Activated naive CD4-positive, alpha-beta T cell treated with anti-CD3 and anti-CD28 coated beads, Interleukin-2, amount 50 U/mL, for 72 hours (primary cell): ENCODE measurements around the gene GPR62. TPM values are rescaled to one million over a fixed set of nuclear protein-coding genes. Genes with fewer than 3 reads are reported as not detected.
"Not testable (repeated sequence)": the region's sequence is repeated elsewhere in the genome, so short reads cannot be mapped to it uniquely, and the experiment has no call there.

ENCODE experiments used
- ATAC-seq, 2 donors: fragments of 150-1000 bp; cut with Tn5 transposase; 2 replicates each; pipeline ENCODE4 v1.10.0; 2021; ENCODE audit warnings: mild to moderate bottlenecking in 2 of 2, moderate library complexity in 2 of 2
- DNase-seq, 2 donors: peaks; one replicate each; pipeline ENCODE4 v3.0.0; 2021 to 2022; ENCODE audit warnings: low spot score in 2 of 2
- H3K27ac Mint-ChIP-seq, 2 donors: one replicate each; pipeline ENCODE4 v1.8.0; 2022; ENCODE audit warnings: mild to moderate bottlenecking in 2 of 2, mixed read lengths in 2 of 2
- H3K36me3 Mint-ChIP-seq, 2 donors: one replicate each; pipeline ENCODE4 v1.8.0; 2022; ENCODE audit warnings: mixed read lengths in 2 of 2
- H3K9me3 Mint-ChIP-seq, 2 donors: one replicate each; pipeline ENCODE4 v1.8.0; 2022; ENCODE audit warnings: mixed read lengths in 2 of 2
- total RNA-seq, 2 donors: library from RNA; stranded (reverse); gene quantifications; one replicate each; pipeline ENCODE4 v1.2.3, GENCODE V29; 2022

Gene GPR62, protein sequence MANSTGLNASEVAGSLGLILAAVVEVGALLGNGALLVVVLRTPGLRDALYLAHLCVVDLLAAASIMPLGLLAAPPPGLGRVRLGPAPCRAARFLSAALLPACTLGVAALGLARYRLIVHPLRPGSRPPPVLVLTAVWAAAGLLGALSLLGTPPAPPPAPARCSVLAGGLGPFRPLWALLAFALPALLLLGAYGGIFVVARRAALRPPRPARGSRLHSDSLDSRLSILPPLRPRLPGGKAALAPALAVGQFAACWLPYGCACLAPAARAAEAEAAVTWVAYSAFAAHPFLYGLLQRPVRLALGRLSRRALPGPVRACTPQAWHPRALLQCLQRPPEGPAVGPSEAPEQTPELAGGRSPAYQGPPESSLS
- not detected for total RNA-seq

DNA sequence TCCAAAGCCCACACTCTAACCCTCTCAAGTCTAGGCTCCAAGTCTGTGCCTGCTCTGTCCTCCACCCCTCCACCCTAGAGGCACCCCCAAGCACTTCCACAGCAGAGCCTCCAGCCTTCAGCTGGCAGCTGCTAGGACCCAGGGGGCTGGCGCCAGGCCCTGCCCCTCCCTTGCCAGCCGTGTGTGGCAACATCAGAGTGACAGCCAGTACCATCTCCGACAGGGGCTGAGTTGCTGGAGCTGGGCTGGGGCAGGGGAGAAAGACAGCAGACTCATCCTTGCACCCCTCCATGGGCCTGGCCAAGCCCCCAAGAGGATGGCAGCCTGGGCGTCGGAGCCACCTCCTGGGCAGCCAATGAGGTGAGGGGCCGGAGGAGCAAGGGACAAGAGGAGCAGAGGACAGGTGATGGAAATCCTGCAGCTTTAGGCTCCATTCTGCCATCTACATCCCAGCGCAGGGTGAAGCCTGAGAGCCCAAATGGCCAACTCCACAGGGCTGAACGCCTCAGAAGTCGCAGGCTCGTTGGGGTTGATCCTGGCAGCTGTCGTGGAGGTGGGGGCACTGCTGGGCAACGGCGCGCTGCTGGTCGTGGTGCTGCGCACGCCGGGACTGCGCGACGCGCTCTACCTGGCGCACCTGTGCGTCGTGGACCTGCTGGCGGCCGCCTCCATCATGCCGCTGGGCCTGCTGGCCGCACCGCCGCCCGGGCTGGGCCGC lies at the start of gene GPR62:
GPR62 (plus strand) TSS at position 207 of the 718 bp plus-strand sequence; CDS start at position 479, 272 bp downstream.
- Mint-ChIP-seq H3K36me3 (no peaks in the 10 kb centered on the region), H3K27ac (no peak within 1 kb of the TSS), H3K9me3 (no peaks in the 10 kb centered on the region)
- no peak for DNase-seq
- ATAC-seq: no peak

DNA sequence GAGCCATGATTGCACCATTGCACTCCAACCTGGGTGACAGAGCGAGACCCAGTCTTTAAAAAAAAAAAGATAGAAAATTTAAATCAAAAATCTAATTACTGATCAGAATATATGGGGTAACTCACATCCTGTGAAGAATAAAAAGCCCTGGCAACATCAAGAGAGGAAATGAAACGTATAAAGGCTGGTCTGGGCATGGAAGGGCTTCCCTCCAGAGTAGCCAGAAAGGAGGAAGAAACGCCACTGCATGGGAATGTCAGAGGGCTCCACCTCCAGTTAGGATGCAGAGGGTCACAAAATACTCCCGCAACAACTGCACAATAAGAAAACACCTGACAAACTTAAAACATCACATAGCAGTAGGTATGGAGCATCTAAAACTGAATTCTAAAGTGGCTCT lies 47.2 kb upstream of the GPR62 start:
- H3K27ac Mint-ChIP-seq: no peak overlapping the region
- no peak for DNase-seq
- ATAC-seq: no peak
- H3K9me3 Mint-ChIP-seq: peaks cover 16 to 35% of the 10 kb centered on the region in 2 donors
- H3K36me3 Mint-ChIP-seq: peaks cover 31 to 34% of the 10 kb centered on the region in 2 donors

DNA sequence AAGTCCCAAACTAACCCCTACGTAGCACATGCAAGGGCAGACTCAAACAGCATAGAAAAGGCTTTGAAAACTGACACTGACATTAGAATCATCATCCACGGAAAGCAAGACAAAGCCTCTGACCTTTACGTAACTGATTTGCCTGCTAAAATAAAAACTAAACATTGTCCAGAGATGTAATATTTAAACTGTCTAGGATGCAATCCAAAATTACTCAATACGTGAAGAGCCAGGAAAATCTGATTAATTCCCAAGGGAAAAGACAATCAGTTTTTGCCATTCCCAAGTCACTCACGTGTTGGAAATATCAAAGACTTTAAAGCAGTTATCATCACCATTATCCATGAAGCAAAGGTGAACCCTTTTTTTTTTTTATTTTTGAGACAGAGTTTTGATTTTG lies 38.8 kb upstream of the GPR62 start:
- DNase-seq (no peak), ATAC-seq (no peak)
- Mint-ChIP-seq H3K36me3 (no peaks in the 10 kb centered on the region), H3K27ac (no peak overlapping the region), H3K9me3 (no peaks in the 10 kb centered on the region)

DNA sequence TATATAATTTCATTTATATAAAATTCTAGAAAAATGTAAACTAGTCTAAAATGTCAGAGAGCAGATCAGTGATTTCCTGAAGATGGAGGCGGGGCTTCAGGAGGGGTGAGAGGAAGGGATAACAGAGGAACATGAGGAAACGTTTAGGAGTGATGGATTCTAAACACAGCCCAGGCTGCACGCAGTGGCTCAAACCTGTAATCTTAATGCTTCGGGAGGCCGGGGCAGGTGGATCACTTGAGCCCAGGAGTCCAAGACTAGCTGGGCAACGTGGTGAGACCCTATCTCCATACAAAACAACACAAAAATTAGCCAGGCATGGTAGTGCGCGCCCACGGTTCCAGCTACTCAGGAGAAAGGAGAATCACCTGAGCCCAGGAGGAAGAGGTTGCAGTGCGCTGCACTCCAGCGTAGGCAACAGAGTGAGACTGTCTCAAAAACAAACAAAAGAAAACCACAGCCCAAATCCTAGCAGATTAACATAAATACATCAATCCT lies 34.1 kb upstream of the GPR62 start:
- DNase-seq (no peak), ATAC-seq (no peak)
- H3K9me3 Mint-ChIP-seq: no peaks in the 10 kb centered on the region
- no peaks in the 10 kb centered on the region for H3K36me3 Mint-ChIP-seq
- H3K27ac Mint-ChIP-seq: no peak overlapping the region

DNA sequence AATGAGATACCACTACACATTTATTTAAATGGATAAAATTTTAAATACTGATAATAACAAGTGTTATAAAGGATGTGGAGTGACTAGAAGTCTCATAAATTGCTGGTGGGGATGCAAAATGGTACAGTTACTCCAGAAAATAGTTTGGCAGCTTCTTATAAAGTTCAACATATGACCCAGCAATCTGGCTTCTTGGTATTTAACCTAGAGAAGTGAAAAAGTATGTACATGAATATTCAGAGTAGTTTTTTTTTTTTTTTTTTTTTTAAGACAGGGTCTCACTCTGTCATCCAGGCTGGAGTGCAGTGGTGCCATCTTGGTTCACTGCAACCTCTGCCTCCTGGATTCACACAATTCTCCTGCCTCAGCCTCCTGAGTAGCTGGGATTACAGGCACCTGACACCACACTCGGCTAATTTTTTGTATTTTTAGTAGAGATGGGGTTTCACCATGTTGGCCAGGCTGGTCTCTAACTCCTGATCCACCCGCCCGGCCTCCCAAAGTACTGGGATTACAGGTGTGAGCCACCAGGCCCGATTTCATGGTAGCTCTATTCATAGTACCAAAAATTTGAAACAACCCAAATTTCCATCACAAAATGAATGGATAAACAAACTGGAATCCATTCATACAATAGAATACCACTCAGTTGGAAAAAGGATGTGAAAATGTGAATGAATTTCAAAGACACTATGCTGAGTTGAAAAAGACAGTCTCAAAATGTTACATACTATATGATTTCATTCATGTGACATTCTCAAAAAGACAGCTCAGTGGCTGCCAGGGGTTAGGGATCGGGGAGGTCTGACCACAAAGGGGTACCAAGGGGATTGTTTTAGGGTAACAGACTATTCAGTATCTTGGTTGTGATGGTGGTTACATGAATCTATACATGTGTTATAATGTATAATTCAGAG lies 27.9 kb upstream of the GPR62 start:
- no peak overlapping the region for H3K27ac Mint-ChIP-seq
- ATAC-seq: no peak
- peaks cover 0 to 6% of the 10 kb centered on the region in 2 donors for H3K36me3 Mint-ChIP-seq
- no peaks in the 10 kb centered on the region for H3K9me3 Mint-ChIP-seq
- DNase-seq: no peak

DNA sequence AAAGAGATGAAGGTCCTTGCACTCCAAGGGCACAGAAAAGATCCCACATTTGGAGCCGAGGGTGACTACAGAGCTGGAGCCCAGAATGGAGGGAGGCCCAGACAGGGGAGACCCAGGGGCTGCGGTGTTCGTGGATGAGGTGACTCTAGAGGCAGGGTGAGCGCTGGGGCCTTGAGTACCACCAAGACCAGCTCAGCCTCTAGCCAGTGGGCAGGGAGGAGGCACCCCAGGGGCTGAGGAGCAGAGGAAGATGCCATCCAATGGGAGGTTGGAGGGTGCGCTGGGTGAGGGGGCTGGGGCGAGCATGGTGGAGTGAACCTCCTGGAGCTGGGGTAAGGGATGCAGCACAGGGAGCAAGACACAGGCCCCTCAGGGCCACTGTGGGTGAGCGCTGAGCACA lies 26.7 kb upstream of the GPR62 start:
- Mint-ChIP-seq H3K9me3 (no peaks in the 10 kb centered on the region), H3K27ac (no peak overlapping the region), H3K36me3 (peaks cover 0 to 6% of the 10 kb centered on the region in 2 donors)
- DNase-seq (no peak), ATAC-seq (peak in 1 of 2 donors; percentile 11)

DNA sequence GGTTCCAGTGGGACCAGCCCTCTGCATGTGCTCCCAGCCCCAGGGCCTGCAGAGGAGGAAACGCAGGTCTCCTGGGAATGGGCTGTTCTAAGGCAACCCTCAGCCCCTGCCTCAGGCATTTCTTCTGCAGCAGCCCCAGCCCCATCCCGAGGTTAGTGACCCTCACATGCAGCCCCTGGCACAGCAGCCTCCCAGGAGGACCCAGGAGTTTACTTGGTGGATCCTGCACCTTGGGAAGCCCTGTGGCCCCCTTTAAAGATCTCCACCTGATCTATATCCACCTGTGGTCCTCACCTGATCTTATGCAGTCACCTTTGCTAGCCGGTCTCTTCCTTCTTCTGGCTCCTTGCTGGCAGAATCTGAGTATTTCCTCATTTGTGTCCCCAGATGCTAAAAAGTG lies 26.2 kb upstream of the GPR62 start:
- H3K9me3 Mint-ChIP-seq, H3K36me3 Mint-ChIP-seq, DNase-seq, H3K27ac Mint-ChIP-seq, ATAC-seq: not testable (repeated sequence)

DNA sequence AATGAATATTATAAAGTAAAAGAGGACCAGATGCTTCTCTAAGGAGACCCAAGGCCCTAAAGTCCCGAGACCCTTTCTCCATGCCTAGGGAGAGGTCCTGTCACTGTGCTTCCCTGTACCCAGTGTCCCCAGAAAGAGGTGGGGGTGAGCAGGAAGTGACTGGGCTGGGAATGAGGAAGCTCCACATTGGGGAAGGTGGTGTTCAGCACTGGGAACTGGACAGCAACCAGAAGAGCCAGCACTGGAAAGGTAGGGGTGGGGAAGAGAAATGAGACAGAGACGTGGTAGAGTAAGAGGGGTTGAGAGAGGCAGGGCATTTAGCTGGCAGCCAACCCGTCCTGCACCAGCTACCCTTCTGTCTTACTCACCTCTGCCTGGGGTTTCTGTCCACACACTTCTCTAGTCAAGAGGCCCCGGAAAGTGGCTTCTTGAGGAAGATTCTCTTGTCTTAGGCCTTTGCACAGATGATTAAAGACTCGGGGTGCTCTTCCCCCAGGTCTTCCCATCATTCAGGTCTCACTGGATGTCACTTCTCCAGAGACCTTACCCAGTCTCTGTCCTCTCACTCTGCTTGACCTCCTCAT lies 25.7 kb upstream of the GPR62 start:
- DNase-seq (no peak), ATAC-seq (no peak)
- H3K27ac Mint-ChIP-seq: no peak overlapping the region
- peaks cover 6 to 14% of the 10 kb centered on the region in 2 donors for H3K36me3 Mint-ChIP-seq
- H3K9me3 Mint-ChIP-seq: no peaks in the 10 kb centered on the region

DNA sequence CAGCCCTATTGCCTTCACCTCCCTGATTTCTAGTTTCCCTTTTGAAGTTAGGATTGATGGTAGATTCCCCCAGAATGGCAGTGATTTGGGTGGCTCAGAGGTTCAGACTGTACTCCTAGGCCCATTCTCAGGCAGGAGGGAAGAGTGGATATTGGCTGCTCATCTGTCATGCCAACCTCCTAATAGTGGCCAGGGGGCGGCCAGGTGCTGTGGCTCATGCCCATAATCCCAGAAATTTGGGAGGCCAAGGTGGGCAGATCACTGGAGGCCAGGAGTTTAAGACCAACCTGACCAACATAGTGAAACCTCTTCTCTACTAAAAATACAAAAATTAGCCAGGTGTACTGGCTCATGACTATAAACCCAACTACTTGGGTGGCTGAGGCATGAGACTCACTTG lies 24.7 kb upstream of the GPR62 start:
- Mint-ChIP-seq H3K36me3 (peaks cover 7 to 15% of the 10 kb centered on the region in 2 donors), H3K9me3 (no peaks in the 10 kb centered on the region), H3K27ac (no peak overlapping the region)
- no peak for DNase-seq
- ATAC-seq: no peak

DNA sequence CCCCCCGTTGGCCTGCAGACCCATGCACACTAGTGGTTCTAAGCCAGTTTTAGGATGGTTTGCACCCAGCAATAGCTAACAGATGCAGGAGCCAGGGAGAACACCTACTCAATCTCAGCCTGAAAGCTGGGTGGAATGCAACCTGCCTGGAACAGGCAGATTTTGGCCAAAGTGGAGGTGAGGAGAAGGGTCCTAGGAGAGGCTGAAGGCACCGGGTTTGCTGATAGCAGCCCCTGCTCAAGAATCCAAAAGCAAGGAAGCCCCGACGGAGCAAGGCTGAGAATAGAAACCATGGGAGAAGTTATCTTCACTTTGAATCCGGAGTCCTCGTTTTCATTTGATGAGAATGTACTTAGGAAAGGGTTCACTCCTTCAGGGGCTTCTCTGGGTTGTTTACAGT lies 23.4 kb upstream of the GPR62 start:
- ATAC-seq (no peak), DNase-seq (no peak)
- H3K9me3 Mint-ChIP-seq: no peaks in the 10 kb centered on the region
- H3K27ac Mint-ChIP-seq: peak overlapping the region in 1 of 2 donors; percentile 53
- peaks cover 7 to 15% of the 10 kb centered on the region in 2 donors for H3K36me3 Mint-ChIP-seq

DNA sequence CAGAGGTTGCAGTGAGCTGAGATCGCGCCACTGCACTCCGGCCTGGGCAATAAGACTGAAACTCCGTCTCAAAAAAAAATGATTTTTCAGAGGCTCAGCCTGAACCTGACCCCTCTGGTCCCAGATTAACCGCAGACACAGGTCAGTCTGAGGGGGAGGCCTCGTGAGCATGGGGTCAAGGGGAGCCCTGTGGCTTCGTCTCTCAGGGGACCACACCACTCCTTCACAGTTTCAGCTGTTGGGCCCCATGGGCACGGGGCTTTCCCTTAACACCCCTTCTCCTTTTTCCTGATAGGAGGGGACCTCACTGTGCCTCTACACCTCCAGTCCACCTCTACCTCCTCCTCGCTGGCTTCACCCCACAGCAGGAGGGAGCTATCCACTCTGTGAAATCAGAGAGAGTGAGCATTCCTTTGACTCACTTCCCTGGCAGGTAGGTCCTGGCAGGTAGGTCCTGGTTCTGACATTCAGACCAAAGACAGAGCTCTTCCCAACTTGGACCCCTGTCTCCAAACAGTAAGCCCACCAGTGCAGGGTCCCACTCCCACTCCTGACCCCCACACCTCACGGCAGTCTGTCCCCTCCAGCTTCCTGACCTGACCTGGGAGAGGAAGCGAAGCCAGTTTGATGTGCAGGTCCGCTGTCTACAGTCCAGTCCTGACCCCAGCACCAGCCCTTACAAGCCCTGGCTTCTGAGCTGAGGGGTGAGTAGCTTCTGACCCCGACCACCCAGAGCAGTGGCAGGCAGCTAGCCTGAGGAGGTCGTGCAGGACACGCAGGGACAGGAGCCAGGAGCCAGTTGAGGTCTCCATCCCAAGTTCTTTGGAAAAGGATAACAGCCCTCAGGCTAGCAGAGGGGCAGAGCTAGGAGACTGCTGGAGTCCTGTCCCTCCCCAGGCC lies 22.5 kb upstream of the GPR62 start:
- ATAC-seq: no peak
- no peak for DNase-seq
- Mint-ChIP-seq H3K27ac (no peak overlapping the region), H3K9me3 (no peaks in the 10 kb centered on the region), H3K36me3 (peaks cover 9 to 20% of the 10 kb centered on the region in 2 donors)

DNA sequence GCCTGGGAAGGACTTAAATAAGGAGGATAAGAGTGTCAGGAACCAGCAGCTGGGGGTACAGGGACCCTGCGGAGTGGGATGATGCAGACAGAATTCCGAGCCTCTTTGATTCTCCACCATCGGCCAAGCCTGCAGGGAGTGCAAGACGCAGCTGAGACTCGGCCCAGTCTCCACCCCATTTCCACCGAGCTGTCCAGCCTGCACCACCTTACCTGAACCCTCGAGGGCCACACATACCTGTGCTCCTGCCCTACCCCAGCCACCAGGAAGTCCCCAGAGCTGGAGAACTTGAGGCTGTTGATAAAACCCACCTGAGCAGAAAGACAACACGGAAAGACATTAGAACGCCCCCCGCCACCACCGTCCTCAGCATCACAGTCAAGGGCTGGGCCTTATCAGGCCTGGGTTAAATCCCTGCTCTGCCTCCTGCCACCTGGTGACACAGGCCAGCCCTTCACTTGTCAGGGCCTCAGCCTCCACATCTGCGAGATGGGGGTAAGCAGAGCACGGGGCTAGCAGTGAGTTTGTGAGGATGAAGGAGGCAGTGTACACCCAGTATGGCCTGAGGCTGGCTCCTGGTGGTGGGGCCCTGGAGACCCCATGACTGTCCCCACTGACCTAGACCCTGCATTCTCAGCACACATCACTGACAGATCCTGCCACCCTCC lies 21.6 kb upstream of the GPR62 start:
- no peak overlapping the region for H3K27ac Mint-ChIP-seq
- ATAC-seq: no peak
- DNase-seq: no peak
- no peaks in the 10 kb centered on the region for H3K9me3 Mint-ChIP-seq
- H3K36me3 Mint-ChIP-seq: peaks cover 12 to 29% of the 10 kb centered on the region in 2 donors

DNA sequence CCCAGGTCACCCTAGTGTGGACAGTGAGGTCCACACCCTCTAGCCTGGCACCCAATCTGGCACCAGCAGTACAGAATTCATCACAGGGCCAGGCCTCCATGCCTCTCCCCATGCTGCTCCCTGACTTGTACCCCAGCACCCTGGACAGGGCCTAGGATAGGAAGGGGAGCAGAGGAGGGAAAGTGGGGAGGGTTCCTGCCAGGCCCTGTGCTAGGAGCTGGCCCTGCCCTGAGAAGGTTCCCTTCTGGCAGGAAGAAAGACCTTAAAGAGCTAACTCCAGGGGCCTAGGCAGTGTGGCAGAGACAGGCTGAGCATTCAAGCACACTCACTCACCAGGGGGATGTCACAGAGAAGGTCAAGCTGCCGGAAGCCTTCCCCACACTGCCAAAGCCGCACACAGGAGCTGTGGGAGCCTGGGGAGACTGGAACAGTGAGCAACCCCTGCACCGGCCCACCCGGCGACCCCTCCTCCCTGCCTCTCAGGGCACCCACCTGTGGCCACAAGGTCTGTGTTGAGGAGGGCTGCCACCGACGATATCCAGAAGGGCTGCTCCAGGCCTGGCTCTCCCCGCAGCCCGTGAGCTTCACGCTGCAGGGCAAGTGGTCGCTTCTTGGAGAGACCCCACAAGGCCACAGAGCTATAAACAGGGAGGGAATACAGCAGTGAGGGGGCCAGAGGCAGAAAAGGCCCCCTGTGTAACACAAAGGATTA lies 20.9 kb upstream of the GPR62 start:
- Mint-ChIP-seq H3K27ac (peak overlapping the region in 1 of 2 donors; percentile 60), H3K36me3 (peaks cover 12 to 29% of the 10 kb centered on the region in 2 donors), H3K9me3 (no peaks in the 10 kb centered on the region)
- ATAC-seq: peak in 1 of 2 donors; percentile 16
- no peak for DNase-seq

DNA sequence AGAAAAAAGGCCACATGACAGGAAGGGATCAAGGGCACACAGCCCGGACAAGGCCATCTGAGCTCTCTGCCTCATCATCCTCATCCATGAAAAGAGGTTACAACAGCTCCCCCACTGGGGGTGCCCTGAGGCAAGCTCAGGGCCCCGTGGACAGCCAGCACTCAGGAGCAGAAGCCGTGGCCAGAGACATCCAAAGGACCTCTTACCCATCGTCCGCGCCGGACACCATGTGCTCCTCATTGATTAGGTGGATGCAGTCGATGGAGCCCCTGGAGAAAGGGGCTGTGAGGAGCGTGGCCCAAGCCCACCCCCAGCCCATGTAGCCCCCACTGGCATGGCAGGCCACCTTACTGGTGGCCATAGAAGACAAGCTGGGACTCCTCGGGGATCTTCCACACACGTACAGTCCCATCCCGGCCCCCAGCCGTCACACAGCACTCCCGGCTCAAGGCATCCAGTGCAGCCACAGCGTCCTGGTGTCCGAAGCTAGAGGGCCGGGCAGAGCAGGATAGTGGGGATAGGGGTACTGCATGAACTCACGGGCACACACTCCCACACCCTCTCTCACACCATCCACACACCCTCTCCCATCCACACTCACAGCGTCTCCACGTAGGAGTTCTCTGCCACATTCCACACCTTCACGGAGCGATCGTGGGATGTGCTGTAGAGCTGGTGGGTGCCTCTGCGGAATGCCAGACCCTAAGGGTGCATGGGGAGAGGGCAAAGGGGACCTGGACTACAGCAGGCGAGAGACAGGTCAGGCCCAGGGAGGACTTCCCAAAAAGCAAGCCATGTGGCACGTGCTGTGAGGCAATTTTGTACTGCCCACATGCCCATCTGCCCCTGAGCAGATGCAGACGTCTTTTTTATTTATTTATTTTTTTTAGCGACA lies 19.9 kb upstream of the GPR62 start:
- no peaks in the 10 kb centered on the region for H3K9me3 Mint-ChIP-seq
- DNase-seq: no peak
- H3K36me3 Mint-ChIP-seq: peaks cover 12 to 29% of the 10 kb centered on the region in 2 donors
- no peak for ATAC-seq
- peak overlapping the region in 1 of 2 donors; percentile 36 for H3K27ac Mint-ChIP-seq
